GM19239 (cell line): ENCODE measurements around the gene ZNF574.
"Not testable (repeated sequence)": the region's sequence is repeated elsewhere in the genome, so short reads cannot be mapped to it uniquely, and the experiment has no call there.

Experiments
- DNase-seq: peaks from one replicate; pipeline ENCODE4 v3.0.0; 2011; ENCODE audit warnings: low spot score; ENCODE audit not compliant: insufficient read length
- FAIRE-seq: peaks from 2 replicates; lab custom pipeline; 2011; peaks lifted over from hg19 to GRCh38; lab: Jason Lieb, UNC

ZNF574 gene

GRCh38 chr19:42075616-42076379 lies at the start of gene ZNF574:
TSS of gene ZNF574 (plus strand) at chr19:42076166. CDS start at chr19:42078607, 2,441 bp downstream.
- DNase-seq (peak; percentile 97), FAIRE-seq (peak; percentile 99)

- FAIRE-seq (peak; percentile 33), DNase-seq (no peak)
These were observed 47.4 kb upstream of the ZNF574 start for GRCh38 chr19:42028304-42029216.

GRCh38 chr19:42030645-42031440 lies 45.1 kb upstream of the ZNF574 start:
- DNase-seq (no peak), FAIRE-seq (no peak)

- no peak for DNase-seq
- no peak for FAIRE-seq
These were observed 43.5 kb upstream of the ZNF574 start for GRCh38 chr19:42032431-42032830.

- DNase-seq (no peak), FAIRE-seq (no peak)
These were observed 42.6 kb upstream of the ZNF574 start for GRCh38 chr19:42033413-42033812.

GRCh38 chr19:42034640-42035391 lies 41.1 kb upstream of the ZNF574 start:
- peak; percentile 91 for FAIRE-seq
- DNase-seq: peak; percentile 73

- DNase-seq (no peak), FAIRE-seq (no peak)
These were observed 38.3 kb upstream of the ZNF574 start for GRCh38 chr19:42037649-42038048.

GRCh38 chr19:42038666-42039065 lies 37.3 kb upstream of the ZNF574 start:
- FAIRE-seq (no peak), DNase-seq (no peak)

- FAIRE-seq (no peak), DNase-seq (no peak)
These were observed 35.9 kb upstream of the ZNF574 start for GRCh38 chr19:42040031-42040430.

- FAIRE-seq, DNase-seq: not testable (repeated sequence)
These were observed 35.5 kb upstream of the ZNF574 start for GRCh38 chr19:42040491-42040890.

GRCh38 chr19:42042455-42043170 lies 33.4 kb upstream of the ZNF574 start:
- FAIRE-seq: no peak
- no peak for DNase-seq

GRCh38 chr19:42045575-42045974 lies 30.4 kb upstream of the ZNF574 start:
- FAIRE-seq: no peak
- no peak for DNase-seq

GRCh38 chr19:42048992-42049391 lies 27.0 kb upstream of the ZNF574 start:
- DNase-seq: no peak
- FAIRE-seq: no peak

GRCh38 chr19:42051166-42052115 lies 24.5 kb upstream of the ZNF574 start:
- FAIRE-seq (no peak), DNase-seq (no peak)

- DNase-seq (no peak), FAIRE-seq (no peak)
These were observed 23.6 kb upstream of the ZNF574 start for GRCh38 chr19:42052241-42052863.

- FAIRE-seq: no peak
- DNase-seq: no peak
These were observed 22.7 kb upstream of the ZNF574 start for GRCh38 chr19:42053037-42053935.

GRCh38 chr19:42054205-42054604 lies 21.8 kb upstream of the ZNF574 start:
- FAIRE-seq (no peak), DNase-seq (no peak)
